NCI-H1105 treated with DMSO at 0.1 percent for 48 hours (cell line): ENCODE data around the gene COX6A2.
"Not testable (repeated sequence)": the region's sequence is repeated elsewhere in the genome, so short reads cannot be mapped to it uniquely, and the experiment has no call there.

ENCODE experiments used
- DNase-seq: peaks from one replicate; lab custom pipeline; 2025; lab: John Stamatoyannopoulos, UW

Gene COX6A2

GRCh38 chr16:31438414-31438813 lies 10.3 kb upstream of the COX6A2 start:
- no peak for DNase-seq

- no peak for DNase-seq
Measured at GRCh38 chr16:31436221-31437045, 8.3 kb upstream of the COX6A2 start.

DNA sequence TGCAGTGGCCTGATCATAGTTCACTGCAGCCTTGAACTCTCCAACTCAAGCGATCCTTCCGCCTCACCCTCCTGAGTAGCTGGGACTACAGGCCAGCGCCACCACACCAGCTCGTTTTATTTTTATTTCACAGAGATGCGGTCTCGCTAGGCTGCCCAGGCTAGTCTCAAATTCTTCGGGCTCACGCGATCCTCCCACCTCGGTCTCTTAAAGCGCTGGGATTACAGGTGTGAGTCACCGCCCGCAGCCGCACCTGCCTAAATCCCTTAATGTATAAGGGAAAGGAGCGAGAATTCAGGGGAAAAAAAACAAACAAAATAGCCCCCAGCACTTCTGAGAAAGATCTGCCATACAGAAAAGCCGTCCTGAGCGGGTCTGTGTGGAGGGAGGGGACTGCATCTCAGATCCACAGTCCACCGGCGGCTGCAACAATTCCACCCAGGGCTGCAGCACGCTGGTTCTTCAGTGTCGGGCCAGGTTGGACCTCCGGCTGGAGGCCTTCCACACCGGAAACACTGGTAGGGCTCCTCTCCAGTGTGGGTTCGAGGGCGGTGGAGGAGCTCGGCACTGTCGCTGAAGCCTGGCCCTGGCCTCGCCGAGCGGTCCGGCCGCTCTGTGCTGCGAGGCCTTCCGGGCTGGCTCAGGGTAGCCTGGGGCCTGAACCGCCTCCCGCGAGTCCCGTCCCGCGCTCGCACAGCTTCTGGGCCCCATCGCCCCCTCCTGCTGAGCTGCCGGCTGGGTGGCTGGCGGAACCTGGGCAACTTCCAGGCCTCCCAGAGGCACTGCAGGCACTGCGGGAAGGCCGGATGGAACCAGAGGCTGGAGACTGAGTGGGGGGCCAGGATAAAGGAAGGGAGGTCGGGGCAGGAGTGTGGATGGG lies 7.4 kb upstream of the COX6A2 start:
- DNase-seq: no peak

DNA sequence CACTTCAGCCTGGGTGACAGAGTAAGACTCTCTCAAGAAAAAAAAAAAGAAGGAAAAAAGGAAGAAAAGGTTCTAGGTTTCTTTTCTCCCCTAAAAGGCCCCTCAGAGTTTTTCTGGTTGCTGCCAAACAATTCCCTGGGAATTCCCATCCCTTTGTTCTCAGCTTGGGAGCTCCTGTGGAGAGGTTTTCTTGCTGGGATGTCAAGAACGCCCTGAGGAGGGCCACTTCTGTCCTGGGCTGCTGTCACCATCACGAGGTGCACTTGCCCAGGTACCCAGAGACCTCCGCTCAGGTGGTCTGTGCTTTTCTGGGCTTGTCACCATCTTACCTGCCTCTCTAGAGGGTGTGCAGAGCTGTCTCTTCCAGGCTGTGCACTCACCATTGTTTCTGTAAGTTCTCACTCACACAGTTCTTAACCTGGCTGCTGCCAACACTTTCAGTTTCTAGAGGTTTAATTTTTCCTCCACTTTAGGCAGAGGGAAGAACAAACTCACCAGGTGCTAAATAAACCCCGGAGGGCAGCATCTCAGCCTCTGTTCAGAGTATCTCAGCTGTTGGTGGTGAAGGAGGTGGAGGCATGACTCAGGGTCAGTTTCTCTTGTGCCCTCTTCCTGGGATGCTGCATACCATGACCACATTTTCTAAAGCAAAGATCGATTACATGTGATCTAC lies 2.4 kb upstream of the COX6A2 start:
- no peak for DNase-seq

DNA sequence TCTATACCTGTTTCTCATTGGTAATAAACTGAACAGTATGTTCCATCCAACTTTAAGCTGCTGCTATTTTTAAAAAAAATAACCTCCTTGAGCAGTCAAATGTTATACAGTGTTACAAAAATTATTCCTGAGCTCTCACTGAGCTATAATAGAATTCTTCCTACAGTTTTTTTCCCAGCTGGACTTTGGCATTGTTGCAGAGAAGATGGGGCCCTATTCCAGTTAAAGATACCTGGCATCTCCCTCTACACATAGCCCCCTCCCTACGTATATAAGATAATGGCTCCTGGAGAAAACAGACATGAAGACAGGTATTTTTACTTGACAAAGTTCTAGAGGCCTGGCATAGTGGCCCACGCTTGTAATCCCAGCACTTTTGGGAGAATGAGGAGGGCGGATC lies 1.6 kb upstream of the COX6A2 start:
- DNase-seq: no peak

DNA sequence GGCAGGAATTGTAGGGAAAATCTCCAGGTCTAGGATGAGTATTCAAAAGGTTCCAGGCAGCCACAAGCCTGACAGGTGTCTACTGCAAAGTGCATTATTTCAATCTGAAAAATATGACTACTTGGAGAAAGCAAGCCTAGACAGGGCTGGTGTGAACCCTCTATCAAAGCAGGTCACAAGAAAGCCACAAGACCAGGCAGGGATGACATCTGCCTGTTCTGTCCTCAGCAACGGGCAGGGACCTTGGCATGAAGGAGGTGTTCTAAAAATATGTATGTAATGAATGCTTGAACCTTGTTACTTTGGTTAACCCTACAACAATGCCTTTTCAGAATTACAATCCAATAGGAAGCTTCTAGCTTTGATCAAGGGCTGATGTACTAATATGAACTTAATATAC lies 1.2 kb upstream of the COX6A2 start:
- DNase-seq: no peak

GRCh38 chr16:31428638-31429247 lies 583 bp upstream of the COX6A2 start:
- no peak for DNase-seq

DNA sequence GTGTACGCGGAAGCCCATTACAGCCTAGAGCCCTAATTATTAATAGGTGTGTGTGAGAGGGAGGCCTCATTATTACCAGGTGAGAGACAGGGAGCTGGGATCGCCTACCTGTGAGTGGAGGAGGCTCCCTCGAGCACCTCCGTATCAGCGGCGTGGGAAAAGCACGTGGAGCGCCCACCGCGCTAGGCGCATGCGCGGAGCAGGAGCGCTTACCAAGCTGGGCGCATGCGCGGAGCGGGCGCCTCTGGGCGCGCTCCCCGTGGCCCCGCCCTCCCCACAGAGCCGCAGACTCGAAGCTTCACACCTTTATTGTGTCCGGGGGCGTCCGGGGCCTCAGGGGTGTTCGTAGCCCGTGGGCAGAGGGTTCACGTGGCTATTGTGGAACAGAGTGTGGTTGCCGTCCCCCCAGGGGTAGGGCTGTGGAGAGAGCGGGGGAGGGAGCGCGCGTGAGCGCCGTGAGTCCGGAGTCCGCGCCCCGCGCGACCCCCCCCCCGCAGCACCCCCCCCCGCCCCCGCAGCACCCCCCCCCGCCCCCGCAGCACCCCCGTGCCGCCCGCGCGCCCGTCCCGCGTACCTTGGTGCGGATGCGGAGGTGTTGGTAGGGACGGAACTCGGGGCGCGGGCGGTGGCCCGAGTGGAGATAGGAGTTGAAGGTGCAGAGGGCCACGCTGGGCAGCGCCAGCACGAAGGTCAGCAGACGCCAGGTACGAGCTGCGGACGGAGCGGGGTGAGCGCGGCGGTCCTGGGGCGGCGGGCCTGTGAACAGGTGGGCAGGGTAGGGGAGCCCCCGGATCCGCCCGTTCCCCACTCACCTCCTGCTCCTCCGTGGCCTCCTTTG lies 500 bp downstream of the COX6A2 start:
- DNase-seq: no peak

- no peak for DNase-seq
Measured at GRCh38 chr16:31423801-31424200, 4.4 kb downstream of the COX6A2 start.

- DNase-seq: no peak
Measured at GRCh38 chr16:31423241-31423640, 4.9 kb downstream of the COX6A2 start.

- DNase-seq: no peak
Measured at GRCh38 chr16:31421587-31421986, 6.6 kb downstream of the COX6A2 start.

DNA sequence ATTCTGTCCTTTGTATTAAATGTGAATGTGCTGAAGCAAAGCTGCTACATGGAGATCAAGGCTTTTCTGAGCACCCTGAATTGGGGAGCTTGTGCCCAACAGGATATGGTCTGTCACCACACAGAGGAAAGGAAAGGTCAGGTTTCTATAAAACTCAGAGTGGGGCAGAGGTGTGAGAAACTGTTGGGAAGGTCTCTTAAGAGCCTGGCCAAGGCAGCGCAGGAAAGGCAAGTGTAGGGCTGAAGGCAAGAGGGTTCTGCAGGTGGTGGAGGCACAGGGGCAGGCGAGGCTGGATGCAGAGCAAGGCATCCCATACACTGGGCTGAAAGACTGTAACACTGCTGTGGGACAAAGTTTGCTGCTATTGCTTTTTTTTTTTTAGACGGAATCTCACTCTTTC lies 8.1 kb downstream of the COX6A2 start:
- no peak for DNase-seq

GRCh38 chr16:31417916-31418315 lies 10.2 kb downstream of the COX6A2 start:
- no peak for DNase-seq

- DNase-seq: not testable (repeated sequence)
Measured at GRCh38 chr16:31417036-31417435, 11.1 kb downstream of the COX6A2 start.

DNA sequence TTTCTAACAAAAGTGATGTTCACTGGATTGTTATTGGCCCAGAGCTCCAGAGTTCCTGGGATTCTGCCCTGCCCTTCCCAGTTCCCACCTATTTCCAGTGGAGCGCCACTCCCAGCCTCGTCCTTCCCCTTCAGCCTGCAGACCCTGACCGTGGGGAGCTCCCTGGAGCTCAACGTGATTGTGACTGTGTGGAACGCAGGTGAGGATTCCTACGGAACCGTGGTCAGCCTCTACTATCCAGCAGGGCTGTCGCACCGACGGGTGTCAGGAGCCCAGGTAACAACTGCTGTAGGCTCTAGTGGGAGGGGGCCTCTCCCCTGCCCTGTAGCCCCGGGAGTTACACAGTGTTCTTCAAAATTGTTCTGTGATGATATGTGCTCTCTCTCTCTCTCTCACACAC lies 11.8 kb downstream of the COX6A2 start:
- no peak for DNase-seq

GRCh38 chr16:31414706-31415105 lies 13.5 kb downstream of the COX6A2 start:
- no peak for DNase-seq

DNA sequence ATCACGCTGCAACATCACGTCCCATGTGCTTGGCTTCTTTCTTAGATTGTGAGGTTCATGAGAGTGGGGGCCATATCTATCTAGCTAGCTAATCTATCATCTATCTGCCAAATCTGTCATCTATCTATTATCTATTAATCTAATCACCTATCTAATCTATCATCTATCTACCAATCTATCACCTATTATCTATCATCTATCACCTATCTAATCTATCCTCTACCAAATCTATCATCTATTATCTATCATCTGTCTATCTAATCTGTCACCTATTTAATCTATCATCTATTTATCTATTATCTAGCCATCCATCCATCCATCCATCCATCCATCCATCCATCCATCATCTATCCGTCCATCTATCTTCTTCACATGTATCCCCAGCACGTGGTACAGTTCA lies 14.2 kb downstream of the COX6A2 start:
- DNase-seq: no peak

- DNase-seq: no peak
Measured at GRCh38 chr16:31413381-31413780, 14.8 kb downstream of the COX6A2 start.

DNA sequence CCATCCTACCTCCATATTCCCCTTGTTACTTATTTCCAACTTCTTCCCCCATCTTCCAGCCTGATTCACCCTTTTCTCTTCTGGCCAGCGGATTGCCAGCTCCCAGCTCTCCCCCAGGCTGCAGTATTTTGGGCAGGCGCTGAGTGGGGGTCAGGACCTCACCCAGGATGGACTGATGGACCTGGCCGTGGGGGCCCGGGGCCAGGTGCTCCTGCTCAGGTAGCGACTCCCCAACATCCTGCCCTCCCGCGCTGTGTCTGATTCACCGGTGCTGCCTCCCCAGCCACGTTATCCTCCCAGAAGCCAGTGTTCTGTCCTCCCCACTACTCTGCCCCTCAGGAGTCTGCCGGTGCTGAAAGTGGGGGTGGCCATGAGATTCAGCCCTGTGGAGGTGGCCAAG lies 15.4 kb downstream of the COX6A2 start:
- no peak for DNase-seq

DNA sequence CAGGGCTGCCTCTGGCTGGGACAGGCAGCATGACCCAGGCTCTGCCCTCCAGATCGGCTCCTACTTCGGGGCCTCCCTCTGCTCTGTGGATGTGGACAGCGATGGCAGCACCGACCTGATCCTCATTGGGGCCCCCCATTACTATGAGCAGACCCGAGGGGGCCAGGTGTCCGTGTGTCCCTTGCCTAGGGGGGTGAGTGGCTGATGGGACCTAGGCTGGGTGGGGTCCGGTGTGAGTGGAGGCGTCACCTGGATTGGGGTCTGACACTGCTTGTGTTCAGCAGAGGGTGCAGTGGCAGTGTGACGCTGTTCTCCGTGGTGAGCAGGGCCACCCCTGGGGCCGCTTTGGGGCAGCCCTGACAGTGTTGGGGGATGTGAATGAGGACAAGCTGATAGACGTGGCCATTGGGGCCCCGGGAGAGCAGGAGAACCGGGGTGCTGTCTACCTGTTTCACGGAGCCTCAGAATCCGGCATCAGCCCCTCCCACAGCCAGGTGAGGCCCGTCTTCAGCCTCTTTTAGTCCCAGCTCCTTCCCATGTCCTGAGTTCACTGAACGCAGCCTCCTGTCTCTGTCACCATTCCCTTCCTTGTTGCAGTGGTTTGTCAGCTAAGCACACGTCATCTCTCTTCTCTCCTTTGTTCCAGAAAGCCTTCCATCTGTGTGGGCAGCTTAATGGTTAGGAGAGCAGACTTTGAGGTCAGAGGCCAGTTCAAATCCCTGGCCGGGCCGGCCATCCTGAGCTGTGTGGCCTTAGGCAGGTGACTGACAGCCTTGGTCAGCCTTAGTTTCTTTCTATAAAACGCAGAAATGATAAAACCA lies 16.9 kb downstream of the COX6A2 start:
- no peak for DNase-seq
